A673 (cell line): Measurements from ENCODE around the gene FDCSP. TPM values are rescaled to one million over a fixed set of nuclear protein-coding genes. Genes with fewer than 3 reads are reported as not detected.
"Not testable (repeated sequence)": the region's sequence is repeated elsewhere in the genome, so short reads cannot be mapped to it uniquely, and the experiment has no call there.

Experiments used
- BruUV-seq: library from RNA; stranded (reverse); fragments of 400-500 nt; replicated peaks from 2 replicates; lab custom pipeline; 2021; lab: Mats Ljungman, UMichigan
- CTCF ChIA-PET: fragments of 300-600 bp; sonication (Branson Sonifier 250); formaldehyde crosslinking; loops from one replicate; lab custom pipeline; 2022; ENCODE audit warnings: antibody characterized with exemption; lab: Charles Lee
- POLR2A ChIA-PET: fragments of 300-600 bp; sonication (Branson Sonifier 250); formaldehyde crosslinking; loops from one replicate; lab custom pipeline; 2022; ENCODE audit warnings: antibody characterized with exemption; ENCODE audit not compliant: low non-redundant PET; lab: Charles Lee
- DNase-seq: peaks from one replicate; pipeline ENCODE4 v3.0.0-alpha.2; 2015; ENCODE audit warnings: low spot score
- H3K27ac ChIP-seq: fragments of 200-600 bp; sonication (generic); 2 replicates; pipeline ENCODE4 v1.5.1; 2016; ENCODE audit warnings: mixed run types, low read depth, mild to moderate bottlenecking, mixed read lengths, antibody characterized with exemption, low read length; ENCODE audit not compliant: poor library complexity, severe bottlenecking
- H3K27me3 ChIP-seq: fragments of 200-600 bp; sonication (generic); replicated peaks from 2 replicates; pipeline ENCODE4 v1.6.1; 2017; ENCODE audit warnings: mixed run types, low read depth, mild to moderate bottlenecking, mixed read lengths, antibody characterized with exemption, low read length; ENCODE audit not compliant: insufficient read depth, poor library complexity
- H3K36me3 ChIP-seq: fragments of 200-600 bp; sonication (generic); 2 replicates; pipeline ENCODE4 v1.6.1; 2016; ENCODE audit warnings: mixed run types, mild to moderate bottlenecking, mixed read lengths, antibody characterized with exemption, low read length; ENCODE audit not compliant: insufficient read depth, poor library complexity, severe bottlenecking
- H3K4me1 ChIP-seq: fragments of 200-600 bp; sonication (generic); 2 replicates; pipeline ENCODE4 v1.6.1; 2017; ENCODE audit warnings: mixed run types, mild to moderate bottlenecking, mixed read lengths, antibody characterized with exemption, low read length; ENCODE audit not compliant: insufficient read depth, poor library complexity, severe bottlenecking
- H3K4me3 ChIP-seq: fragments of 200-600 bp; sonication (generic); 2 replicates; pipeline ENCODE4 v1.5.1; 2016; ENCODE audit warnings: low read depth, mixed run types, mild to moderate bottlenecking, mixed read lengths, low read length; ENCODE audit not compliant: poor library complexity, severe bottlenecking
- H3K9me3 ChIP-seq: fragments of 200-600 bp; sonication (generic); 2 replicates; pipeline ENCODE4 v1.6.1; 2016; ENCODE audit warnings: mixed run types, low read depth, mild to moderate bottlenecking, mixed read lengths, antibody characterized with exemption, low read length; ENCODE audit not compliant: poor library complexity, severe bottlenecking
- CTCF ChIP-seq: fragments of 300-800, 200-600 bp; sonication (generic); conservative IDR thresholded peaks from 2 replicates; pipeline ENCODE4 v1.5.1; 2017; ENCODE audit warnings: low read depth, mild to moderate bottlenecking, antibody characterized with exemption, low read length, moderate library complexity, mixed read lengths
- EZH2 ChIP-seq: fragments of 200-600 bp; sonication (generic); IDR thresholded peaks from 2 replicates; pipeline ENCODE4 v1.6.1; 2017; ENCODE audit warnings: borderline replicate concordance, low read depth, mild to moderate bottlenecking, mixed read lengths, antibody characterized with exemption, low read length; ENCODE audit not compliant: poor library complexity, severe bottlenecking
- intact Hi-C: fragments of 100-400 bp; cut with micrococcal nuclease; formaldehyde crosslinking; loops from one replicate; pipeline ENCODE4 v1.10.0; 2022; ENCODE audit not compliant: unreplicated experiment
- total RNA-seq: library from RNA; stranded (reverse); gene quantifications from 2 replicates; pipeline ENCODE4 v1.2.3, GENCODE V29; 2021

FDCSP gene
- total RNA-seq, 1 experiment from 2014 or later = not detected

- no TSS peak for BruUV-seq
- no peak overlapping the region for H3K27ac ChIP-seq
- no peaks in the 10 kb centered on the region for H3K4me1 ChIP-seq
- ChIA-PET POLR2A (no interaction called here), CTCF (no interaction called here)
- TF ChIP-seq CTCF = no peak
- no peak for TF ChIP-seq EZH2
- no peaks in the 10 kb centered on the region for H3K27me3 ChIP-seq
- H3K4me3 ChIP-seq = no peak overlapping the region
- no peak for DNase-seq
- no peaks in the 10 kb centered on the region for H3K36me3 ChIP-seq
- intact Hi-C loops = no loop called here
- H3K9me3 ChIP-seq = no peaks in the 10 kb centered on the region
These were observed 22.3 kb upstream of the FDCSP start for GRCh38 chr4:70203601-70204000.

DNA sequence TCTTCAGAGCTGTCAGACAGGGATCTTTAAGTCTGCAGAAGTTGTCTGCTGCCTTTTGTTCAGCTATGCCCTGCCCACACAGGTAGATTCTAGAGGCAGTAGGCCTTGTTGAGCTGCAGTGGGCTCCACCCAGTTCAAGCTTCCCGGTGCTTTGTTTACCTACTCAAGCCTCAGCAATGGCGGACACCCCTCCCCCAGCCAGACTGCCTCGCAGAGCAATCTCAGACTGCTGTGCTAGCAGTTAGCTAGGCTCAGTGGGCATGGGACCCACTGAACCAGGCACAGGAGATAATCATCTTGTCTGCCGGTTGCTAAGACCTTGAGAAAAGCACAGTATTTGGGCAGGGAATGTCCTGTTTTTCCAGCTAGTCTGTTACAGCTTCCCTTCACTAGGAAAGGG lies 13.2 kb upstream of the FDCSP start:
- POLR2A ChIA-PET, H3K4me3 ChIP-seq, H3K36me3 ChIP-seq, H3K27me3 ChIP-seq, BruUV-seq, H3K27ac ChIP-seq, H3K4me1 ChIP-seq, H3K9me3 ChIP-seq, CTCF ChIA-PET, intact Hi-C loops, DNase-seq: not testable (repeated sequence)

GRCh38 chr4:70216109-70216508 lies 9.8 kb upstream of the FDCSP start:
- H3K4me3 ChIP-seq, POLR2A ChIA-PET, H3K9me3 ChIP-seq, H3K36me3 ChIP-seq, BruUV-seq, DNase-seq, H3K27me3 ChIP-seq, intact Hi-C loops, CTCF ChIA-PET, H3K4me1 ChIP-seq, H3K27ac ChIP-seq: not testable (repeated sequence)

GRCh38 chr4:70216550-70216949 lies 9.4 kb upstream of the FDCSP start:
- CTCF ChIA-PET, H3K36me3 ChIP-seq, H3K27me3 ChIP-seq, intact Hi-C loops, DNase-seq, H3K9me3 ChIP-seq, H3K4me3 ChIP-seq, H3K4me1 ChIP-seq, H3K27ac ChIP-seq, BruUV-seq, POLR2A ChIA-PET: not testable (repeated sequence)

- H3K4me1 ChIP-seq, H3K9me3 ChIP-seq, H3K36me3 ChIP-seq, CTCF ChIA-PET, H3K27me3 ChIP-seq, DNase-seq, H3K4me3 ChIP-seq, intact Hi-C loops, POLR2A ChIA-PET, BruUV-seq, H3K27ac ChIP-seq: not testable (repeated sequence)
These were observed 4.5 kb upstream of the FDCSP start for GRCh38 chr4:70221389-70221788.

- H3K9me3 ChIP-seq, H3K4me3 ChIP-seq, CTCF ChIA-PET, H3K27me3 ChIP-seq, H3K36me3 ChIP-seq, H3K27ac ChIP-seq, intact Hi-C loops, POLR2A ChIA-PET, H3K4me1 ChIP-seq, BruUV-seq, DNase-seq: not testable (repeated sequence)
These were observed 4.1 kb upstream of the FDCSP start for GRCh38 chr4:70221818-70222217.
